ENCODE data around the gene ACOX2. TPM values are rescaled to one million over a fixed set of nuclear protein-coding genes. Genes with fewer than 3 reads are reported as not detected.

The ACOX2 gene
- total RNA-seq, 1 experiment from 2014 or later, result 9.5 TPM

- ChIA-PET POLR2A (no interaction called here), CTCF (interaction anchor here (0.6 to 1.6 kb wide), 11 partner anchors 13 to 348 kb away, joined by 3 to 6 read pairs (median 4); partner anchors contain the start of gene KCTD6)
- Mint-ChIP-seq H3K27me3 (ENCODE audit: insufficient read depth, unreplicated experiment) (no peaks in the 10 kb centered on the region), H3K36me3 (ENCODE audit: insufficient read depth, unreplicated experiment) (peaks cover 5% of the 10 kb centered on the region), H3K4me1 (ENCODE audit: low read depth, unreplicated experiment) (peaks cover 42% of the 10 kb centered on the region), H3K4me3 (ENCODE audit: unreplicated experiment) (peak overlapping the region; percentile 42), H3K27ac (ENCODE audit: unreplicated experiment) (peak overlapping the region; percentile 52), H3K9me3 (ENCODE audit: unreplicated experiment) (no peaks in the 10 kb centered on the region)
- intact Hi-C loops (cut with micrococcal nuclease; ENCODE audit: unreplicated experiment), result loop anchor here (1.0 to 5.0 kb wide), 3 partner anchors 24 to 209 kb away; no protein-coding TSS in a partner anchor
- no peak for TF ChIP-seq CTCF (IDR thresholded peaks at IDR 0.05; ENCODE audit: insufficient read depth in 1 of 2, low read depth in 1 of 2, low read length in 1 of 2, severe bottlenecking in 1 of 2, unreplicated experiment in 1 of 2)
- DNase-seq, result peak; percentile 86 to 96
- Histone ChIP-seq H3K27me3 (replicated peaks; ENCODE audit: control insufficient read depth, insufficient read depth, low read length) (no peaks in the 10 kb centered on the region), H3K36me3 (ENCODE audit: control insufficient read depth, insufficient read depth, low read length) (peaks cover 1% of the 10 kb centered on the region), H3K4me1 (peaks cover 52% of the 10 kb centered on the region), H3K4me3 (ENCODE audit: low read depth, low read length) (peak overlapping the region; percentile 18; the same call in 1 of the 2 replicates), H3K9me3 (no peaks in the 10 kb centered on the region)
- BruUV-seq (replicated peaks), result no TSS peak
Measured at GRCh38 chr3:58535531-58536500, 1.2 kb downstream of the ACOX2 start.

GRCh38 chr3:58534592-58535494 is 2.1 kb downstream of the ACOX2 start:
- Histone ChIP-seq H3K27me3 (replicated peaks; ENCODE audit: control insufficient read depth, insufficient read depth, low read length) (no peaks in the 10 kb centered on the region), H3K9me3 (no peaks in the 10 kb centered on the region), H3K4me3 (ENCODE audit: low read depth, low read length) (no peak overlapping the region), H3K4me1 (peaks cover 52% of the 10 kb centered on the region), H3K36me3 (ENCODE audit: control insufficient read depth, insufficient read depth, low read length) (peaks cover 1% of the 10 kb centered on the region)
- peaks cover 42% of the 10 kb centered on the region for H3K4me1 Mint-ChIP-seq (ENCODE audit: low read depth, unreplicated experiment)
- no peak for DNase-seq
- intact Hi-C loops (cut with micrococcal nuclease; ENCODE audit: unreplicated experiment), result loop anchor here (5.0 kb wide), 1 partner anchor 208 kb away; no protein-coding TSS in a partner anchor
- BruUV-seq (replicated peaks), result no TSS peak
- H3K27ac Mint-ChIP-seq (ENCODE audit: unreplicated experiment), result no peak overlapping the region
- no peak for TF ChIP-seq CTCF (IDR thresholded peaks at IDR 0.05; ENCODE audit: insufficient read depth in 1 of 2, low read depth in 1 of 2, low read length in 1 of 2, severe bottlenecking in 1 of 2, unreplicated experiment in 1 of 2)
- ChIA-PET CTCF (interaction anchor here (0.6 to 1.6 kb wide), 5 partner anchors 26 to 347 kb away, joined by 3 to 6 read pairs (median 4); partner anchors contain the start of gene KCTD6), POLR2A (no interaction called here)
- no peak overlapping the region for H3K4me3 Mint-ChIP-seq (ENCODE audit: unreplicated experiment)
- no peaks in the 10 kb centered on the region for H3K9me3 Mint-ChIP-seq (ENCODE audit: unreplicated experiment)
- peaks cover 5% of the 10 kb centered on the region for H3K36me3 Mint-ChIP-seq (ENCODE audit: insufficient read depth, unreplicated experiment)
- no peaks in the 10 kb centered on the region for H3K27me3 Mint-ChIP-seq (ENCODE audit: insufficient read depth, unreplicated experiment)

- Mint-ChIP-seq H3K4me1 (ENCODE audit: low read depth, unreplicated experiment) (peaks cover 34% of the 10 kb centered on the region), H3K27me3 (ENCODE audit: insufficient read depth, unreplicated experiment) (no peaks in the 10 kb centered on the region), H3K4me3 (ENCODE audit: unreplicated experiment) (no peak overlapping the region), H3K9me3 (ENCODE audit: unreplicated experiment) (no peaks in the 10 kb centered on the region), H3K27ac (ENCODE audit: unreplicated experiment) (peak overlapping the region; percentile 39), H3K36me3 (ENCODE audit: insufficient read depth, unreplicated experiment) (peaks cover 5% of the 10 kb centered on the region)
- H3K4me3 ChIP-seq (ENCODE audit: low read depth, low read length), result no peak overlapping the region
- POLR2A ChIA-PET, result no interaction called here
- CTCF ChIA-PET, result interaction anchor here (0.6 kb wide), 1 partner anchor 106 kb away, joined by 3 read pairs; no protein-coding TSS in a partner anchor
- H3K4me1 ChIP-seq, result peaks cover 41% of the 10 kb centered on the region
- intact Hi-C loops (cut with micrococcal nuclease; ENCODE audit: unreplicated experiment), result loop anchor here (1.0 to 2.0 kb wide), 5 partner anchors 13 to 226 kb away; partner anchors contain the start of genes HTD2 and RPP14
- no peaks in the 10 kb centered on the region for H3K9me3 ChIP-seq
- no TSS peak for BruUV-seq (replicated peaks)
- TF ChIP-seq CTCF (IDR thresholded peaks at IDR 0.05; ENCODE audit: insufficient read depth in 1 of 2, low read depth in 1 of 2, low read length in 1 of 2, severe bottlenecking in 1 of 2, unreplicated experiment in 1 of 2), result peak; percentile 86 to 94
- peak; percentile 74 to 81 for DNase-seq
- no peaks in the 10 kb centered on the region for H3K27me3 ChIP-seq (replicated peaks; ENCODE audit: control insufficient read depth, insufficient read depth, low read length)
- H3K36me3 ChIP-seq (ENCODE audit: control insufficient read depth, insufficient read depth, low read length), result peaks cover 1% of the 10 kb centered on the region
Measured at GRCh38 chr3:58532794-58533220, 4.2 kb downstream of the ACOX2 start.

Data from Caco-2 (cell line).